MM.1S (cell line): ENCODE results near the gene HGFAC.

Experiments
- EZH2 ChIP-seq: fragments of 300-600 bp; sonication (generic); optimal IDR thresholded peaks from 2 replicates; pipeline ENCODE3; 2017; ENCODE audit warnings: low read depth, mild to moderate bottlenecking, antibody characterized with exemption, low read length, mixed read lengths
- EZH2phosphoT487 ChIP-seq: fragments of 300-600 bp; sonication (generic); IDR thresholded peaks from 2 replicates; pipeline ENCODE4 v1.6.1; 2018; ENCODE audit warnings: antibody characterized with exemption, low read length
- TF ChIP-seq, protein P1 (sequence below): fragments of 300-600 bp; sonication (generic); IDR thresholded peaks from 2 replicates; pipeline ENCODE4 v1.5.1; 2016; ENCODE audit warnings: antibody characterized with exemption, low read length, mixed read lengths

DNA sequence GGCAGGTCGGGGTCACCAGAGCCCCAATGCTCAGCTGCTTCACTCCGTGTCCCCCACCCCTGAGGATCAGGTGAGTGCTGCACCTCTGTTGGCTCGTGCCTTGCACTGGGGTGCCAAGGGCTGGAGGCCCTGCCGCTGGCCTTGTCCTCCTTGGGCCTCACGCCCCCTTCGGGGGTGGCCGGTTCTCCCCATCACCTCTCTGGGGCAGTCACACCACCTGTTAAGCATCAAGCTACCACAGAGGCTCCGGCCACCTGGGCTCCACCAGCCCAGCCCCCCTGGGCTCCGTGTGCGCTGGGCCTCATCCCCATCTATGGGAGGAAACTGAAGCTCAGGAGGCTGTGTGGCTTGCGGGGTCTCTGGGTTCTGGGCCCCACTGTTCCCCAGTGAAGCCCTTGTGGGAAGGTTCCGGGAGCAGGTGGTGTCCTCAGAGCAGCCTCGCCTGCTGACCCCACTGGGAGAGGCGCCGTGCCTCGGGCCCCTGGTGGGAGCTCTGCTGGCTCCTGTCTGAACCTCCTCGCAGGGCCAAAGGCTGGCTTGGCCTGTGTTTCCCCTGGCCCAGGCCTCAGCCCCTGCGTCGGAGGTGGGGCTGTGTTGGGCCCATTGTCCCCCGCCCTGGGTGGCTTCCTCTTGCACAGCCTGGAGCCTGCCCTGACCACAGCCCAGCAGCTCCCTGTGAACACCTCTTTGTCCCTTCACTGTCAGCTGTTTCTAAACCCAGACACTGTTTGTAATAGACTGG is 52.1 kb downstream of the HGFAC start:
- TF ChIP-seq, protein P1, sequence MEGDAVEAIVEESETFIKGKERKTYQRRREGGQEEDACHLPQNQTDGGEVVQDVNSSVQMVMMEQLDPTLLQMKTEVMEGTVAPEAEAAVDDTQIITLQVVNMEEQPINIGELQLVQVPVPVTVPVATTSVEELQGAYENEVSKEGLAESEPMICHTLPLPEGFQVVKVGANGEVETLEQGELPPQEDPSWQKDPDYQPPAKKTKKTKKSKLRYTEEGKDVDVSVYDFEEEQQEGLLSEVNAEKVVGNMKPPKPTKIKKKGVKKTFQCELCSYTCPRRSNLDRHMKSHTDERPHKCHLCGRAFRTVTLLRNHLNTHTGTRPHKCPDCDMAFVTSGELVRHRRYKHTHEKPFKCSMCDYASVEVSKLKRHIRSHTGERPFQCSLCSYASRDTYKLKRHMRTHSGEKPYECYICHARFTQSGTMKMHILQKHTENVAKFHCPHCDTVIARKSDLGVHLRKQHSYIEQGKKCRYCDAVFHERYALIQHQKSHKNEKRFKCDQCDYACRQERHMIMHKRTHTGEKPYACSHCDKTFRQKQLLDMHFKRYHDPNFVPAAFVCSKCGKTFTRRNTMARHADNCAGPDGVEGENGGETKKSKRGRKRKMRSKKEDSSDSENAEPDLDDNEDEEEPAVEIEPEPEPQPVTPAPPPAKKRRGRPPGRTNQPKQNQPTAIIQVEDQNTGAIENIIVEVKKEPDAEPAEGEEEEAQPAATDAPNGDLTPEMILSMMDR: no peak
- TF ChIP-seq EZH2 (no peak), EZH2phosphoT487 (no peak)
